ENCODE results near the gene ZC3H15. TPM values are rescaled to one million over a fixed set of nuclear protein-coding genes. Genes with fewer than 3 reads are reported as not detected.

Gene ZC3H15
- total RNA-seq, 1 donor, result 71.7 TPM

GRCh38 chr2:186543561-186544131, 57.6 kb downstream of the ZC3H15 start:
- Histone ChIP-seq H3K27me3 (ENCODE audit: insufficient read depth, low read length) (no peaks in the 10 kb centered on the region), H3K4me2 (ENCODE audit: insufficient read depth, low read length) (peak overlapping the region; percentile 68), H3K4me1 (ENCODE audit: insufficient read depth, low read length) (peaks cover 50% of the 10 kb centered on the region), H3K27ac (ENCODE audit: low read depth, low read length) (peak overlapping the region; percentile 91), H2AFZ (ENCODE audit: low read length) (no peak overlapping the region), H3K4me3 (ENCODE audit: insufficient read depth, low read length) (peak overlapping the region; percentile 26), H4K20me1 (ENCODE audit: insufficient read depth, low read length) (no peaks in the 10 kb centered on the region), H3K36me3 (ENCODE audit: insufficient read depth, low read length) (no peaks in the 10 kb centered on the region), H3K79me2 (ENCODE audit: insufficient read depth, low read length) (no peaks in the 10 kb centered on the region), H3K9me3 (ENCODE audit: low read depth, low read length) (no peaks in the 10 kb centered on the region)
- no peak for DNase-seq (ENCODE audit: insufficient read length, low spot score, missing footprints)
- TF ChIP-seq CTCF (IDR thresholded peaks at IDR 0.05; ENCODE audit: extremely low read depth, low read depth, low read length), result no peak

- Histone ChIP-seq H3K4me1 (ENCODE audit: insufficient read depth, low read length) (peaks cover 50% of the 10 kb centered on the region), H3K27ac (ENCODE audit: low read depth, low read length) (peak overlapping the region; percentile 91), H3K36me3 (ENCODE audit: insufficient read depth, low read length) (no peaks in the 10 kb centered on the region), H3K4me3 (ENCODE audit: insufficient read depth, low read length) (peak overlapping the region; percentile 26), H3K4me2 (ENCODE audit: insufficient read depth, low read length) (peak overlapping the region; percentile 68), H4K20me1 (ENCODE audit: insufficient read depth, low read length) (no peaks in the 10 kb centered on the region), H3K79me2 (ENCODE audit: insufficient read depth, low read length) (no peaks in the 10 kb centered on the region), H3K9me3 (ENCODE audit: low read depth, low read length) (no peaks in the 10 kb centered on the region), H3K27me3 (ENCODE audit: insufficient read depth, low read length) (no peaks in the 10 kb centered on the region), H2AFZ (ENCODE audit: low read length) (no peak overlapping the region)
- TF ChIP-seq CTCF (IDR thresholded peaks at IDR 0.05; ENCODE audit: extremely low read depth, low read depth, low read length), result no peak
- DNase-seq (ENCODE audit: insufficient read length, low spot score, missing footprints), result peak; percentile 31
Measured at GRCh38 chr2:186544255-186544675, 58.2 kb downstream of the ZC3H15 start.

- H3K9me3 ChIP-seq (ENCODE audit: low read depth, low read length), result no peaks in the 10 kb centered on the region
- H3K4me3 ChIP-seq (ENCODE audit: insufficient read depth, low read length), result no peak overlapping the region
- H3K36me3 ChIP-seq (ENCODE audit: insufficient read depth, low read length), result no peaks in the 10 kb centered on the region
- peak overlapping the region; percentile 5 for H3K4me2 ChIP-seq (ENCODE audit: insufficient read depth, low read length)
- H2AFZ ChIP-seq (ENCODE audit: low read length), result peak overlapping the region; percentile 24
- no peaks in the 10 kb centered on the region for H3K79me2 ChIP-seq (ENCODE audit: insufficient read depth, low read length)
- TF ChIP-seq CTCF (IDR thresholded peaks at IDR 0.05; ENCODE audit: extremely low read depth, low read depth, low read length), result no peak
- no peaks in the 10 kb centered on the region for H3K27me3 ChIP-seq (ENCODE audit: insufficient read depth, low read length)
- no peak for DNase-seq (ENCODE audit: insufficient read length, low spot score, missing footprints)
- peaks cover 56% of the 10 kb centered on the region for H3K4me1 ChIP-seq (ENCODE audit: insufficient read depth, low read length)
- peak overlapping the region; percentile 62 for H3K27ac ChIP-seq (ENCODE audit: low read depth, low read length)
- H4K20me1 ChIP-seq (ENCODE audit: insufficient read depth, low read length), result no peaks in the 10 kb centered on the region
Measured at GRCh38 chr2:186546846-186547245, 60.8 kb downstream of the ZC3H15 start.

- DNase-seq (ENCODE audit: insufficient read length, low spot score, missing footprints), result peak; percentile 58
- no peaks in the 10 kb centered on the region for H3K79me2 ChIP-seq (ENCODE audit: insufficient read depth, low read length)
Measured at GRCh38 chr2:186551323-186552050, 65.4 kb downstream of the ZC3H15 start.

More at GRCh38 chr2:186551323-186552050, 65.4 kb downstream of the ZC3H15 start:
- peak overlapping the region; percentile 45 for H3K4me2 ChIP-seq (ENCODE audit: insufficient read depth, low read length)
- H3K36me3 ChIP-seq (ENCODE audit: insufficient read depth, low read length), result no peaks in the 10 kb centered on the region
- no peak for TF ChIP-seq CTCF (IDR thresholded peaks at IDR 0.05; ENCODE audit: extremely low read depth, low read depth, low read length)
- H4K20me1 ChIP-seq (ENCODE audit: insufficient read depth, low read length), result no peaks in the 10 kb centered on the region
- H3K27ac ChIP-seq (ENCODE audit: low read depth, low read length), result peak overlapping the region; percentile 5
- peaks cover 36% of the 10 kb centered on the region for H3K4me1 ChIP-seq (ENCODE audit: insufficient read depth, low read length)
- no peaks in the 10 kb centered on the region for H3K9me3 ChIP-seq (ENCODE audit: low read depth, low read length)
- no peak overlapping the region for H2AFZ ChIP-seq (ENCODE audit: low read length)
- H3K4me3 ChIP-seq (ENCODE audit: insufficient read depth, low read length), result no peak overlapping the region
- no peaks in the 10 kb centered on the region for H3K27me3 ChIP-seq (ENCODE audit: insufficient read depth, low read length)

Data from osteoblast (primary cell).